SJCRH30 (cell line): ENCODE data around the gene ABHD16B. TPM values are rescaled to one million over a fixed set of nuclear protein-coding genes. Genes with fewer than 3 reads are reported as not detected.
"Not testable (repeated sequence)": the region's sequence is repeated elsewhere in the genome, so short reads cannot be mapped to it uniquely, and the experiment has no call there.

Experiments
- DNase-seq, 2 experiments: peaks; one replicate each; pipeline ENCODE4 v3.0.0-alpha.2; 2015 to 2020
- H3K27ac ChIP-seq: fragments of 250-450 bp; sonication (Bioruptor Pico); 2 replicates; pipeline ENCODE4 v1.5.1; 2020; ENCODE audit warnings: mild to moderate bottlenecking, moderate library complexity
- H3K27me3 ChIP-seq: fragments of 250-450 bp; sonication (Bioruptor Pico); 2 replicates; pipeline ENCODE4 v1.5.1; 2020; ENCODE audit warnings: mild to moderate bottlenecking, moderate library complexity
- H3K36me3 ChIP-seq: fragments of 250-450 bp; sonication (Bioruptor Pico); 2 replicates; pipeline ENCODE4 v1.5.1; 2020; ENCODE audit warnings: mild to moderate bottlenecking, moderate library complexity
- H3K4me1 ChIP-seq: fragments of 250-450 bp; sonication (Bioruptor Pico); 2 replicates; pipeline ENCODE4 v1.5.1; 2020; ENCODE audit warnings: mild to moderate bottlenecking, moderate library complexity
- H3K4me3 ChIP-seq: fragments of 250-450 bp; sonication (Bioruptor Pico); 2 replicates; pipeline ENCODE4 v1.5.1; 2020; ENCODE audit warnings: mild to moderate bottlenecking, moderate library complexity
- H3K9me3 ChIP-seq: fragments of 250-450 bp; sonication (Bioruptor Pico); replicated peaks from 2 replicates; pipeline ENCODE4 v1.5.1; 2020; ENCODE audit warnings: mild to moderate bottlenecking, moderate library complexity
- total RNA-seq: library from RNA; depleted of rRNA; stranded (reverse); fragments of >200 nt; shearing (Covaris generic); gene quantifications from 2 replicates; pipeline ENCODE4 v1.2.3, GENCODE V29; 2014

ABHD16B gene
- total RNA-seq, 1 experiment from 2014 or later = not detected

DNA sequence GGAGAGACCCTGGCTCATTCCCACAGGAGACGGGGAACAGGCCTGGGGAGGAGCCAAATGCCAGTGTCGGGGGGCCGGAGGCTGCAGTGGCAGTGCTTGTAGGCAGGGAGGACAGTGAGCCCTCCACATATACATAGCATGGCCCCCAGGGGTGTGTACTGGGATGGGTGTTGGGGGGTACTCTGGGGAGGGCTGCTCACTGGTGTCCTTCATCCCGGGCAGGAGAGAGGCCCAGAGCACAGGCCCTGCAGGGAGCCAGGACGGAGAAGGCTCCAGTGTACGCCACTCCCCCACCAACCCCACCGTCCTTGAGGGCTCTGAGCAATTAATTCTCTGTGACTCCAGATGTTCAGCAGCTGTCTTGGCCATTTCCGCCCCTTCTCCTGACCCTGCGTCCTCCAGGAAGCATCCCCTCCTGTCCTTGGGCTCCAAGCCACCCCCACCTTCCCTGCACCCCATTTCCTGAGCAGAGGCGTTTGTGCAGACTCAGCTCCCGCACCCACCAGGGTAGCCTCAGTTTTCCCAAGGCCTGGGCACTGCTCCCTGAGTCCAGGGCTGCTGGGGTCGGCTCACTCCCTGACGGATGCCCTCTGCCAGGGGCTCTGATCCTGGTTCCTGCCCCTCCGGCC lies 3.4 kb upstream of the ABHD16B start:
- Histone ChIP-seq H3K4me3 (peak overlapping the region; percentile 31), H3K27me3 (no peaks in the 10 kb centered on the region), H3K36me3 (no peaks in the 10 kb centered on the region), H3K9me3 (no peaks in the 10 kb centered on the region), H3K4me1 (peaks cover 25% of the 10 kb centered on the region), H3K27ac (peak overlapping the region; percentile 23; the same call in 1 of the 2 replicates)
- DNase-seq = peak; percentile 51 to 62

DNA sequence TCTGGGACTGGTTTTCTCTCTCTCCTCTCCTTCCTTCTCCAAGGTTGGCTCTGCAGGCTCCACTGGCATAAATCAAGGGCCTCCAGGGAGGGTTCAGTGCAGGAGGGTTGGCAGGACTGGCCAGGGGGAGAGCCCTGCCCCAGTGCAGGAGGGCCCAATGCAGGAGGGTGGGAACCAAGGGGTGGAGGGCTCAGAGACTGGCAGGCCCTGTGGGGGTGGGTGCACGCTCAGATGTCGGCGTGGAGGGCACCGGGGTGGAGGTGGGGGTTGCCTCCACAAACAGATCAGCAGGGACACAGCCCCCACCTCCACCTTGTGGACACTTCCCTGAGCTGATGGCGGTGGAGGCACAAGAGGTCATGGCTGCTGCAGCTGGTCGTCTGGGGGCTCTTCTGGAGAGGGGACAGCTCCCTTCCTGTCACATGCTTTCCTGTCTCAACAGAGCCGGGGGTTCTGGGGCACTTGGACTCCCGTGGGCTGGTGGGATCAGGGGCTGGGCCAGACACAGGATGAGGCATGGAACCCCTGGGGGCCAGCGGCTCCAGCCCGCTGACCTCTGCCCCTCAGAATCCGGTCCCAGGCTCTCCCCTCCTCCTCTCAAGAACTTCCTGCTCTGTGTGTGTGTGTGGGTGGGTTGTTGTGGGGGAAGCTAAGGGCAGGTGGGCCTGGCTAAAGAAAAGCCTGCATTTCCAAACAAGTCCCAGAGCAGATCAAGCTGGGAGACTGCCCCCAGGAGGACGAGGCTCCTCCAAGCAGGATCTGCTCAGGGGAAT lies 2.7 kb upstream of the ABHD16B start:
- peak overlapping the region; percentile 23; the same call in 1 of the 2 replicates for H3K27ac ChIP-seq
- DNase-seq = peak; percentile 77 to 83

DNA sequence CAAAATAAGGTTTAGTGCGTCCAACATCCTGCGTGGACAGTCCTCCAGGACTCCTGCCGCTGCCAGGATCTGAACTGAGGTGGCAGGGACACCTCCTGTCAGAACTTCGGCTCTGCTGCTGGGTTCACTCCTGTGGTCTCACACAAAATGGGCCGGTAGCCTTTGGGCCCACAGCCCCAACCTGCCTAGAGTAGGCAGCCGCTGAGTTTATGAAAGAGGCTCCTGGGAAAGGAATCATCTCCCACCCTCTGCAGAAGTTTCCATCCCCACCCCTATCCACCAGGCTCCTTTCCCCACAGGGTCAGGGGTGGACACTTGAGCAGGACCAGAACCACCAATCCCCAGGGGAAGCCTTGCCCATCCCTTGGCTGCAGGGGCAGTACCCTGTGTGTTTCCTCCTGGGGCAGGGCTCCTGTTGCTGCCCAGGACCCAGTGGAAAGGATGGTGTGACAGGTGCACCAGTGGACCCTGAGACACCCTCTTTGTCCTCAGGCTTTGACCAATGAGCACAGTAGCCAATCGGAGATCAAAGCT lies 2.1 kb upstream of the ABHD16B start:
- no peaks in the 10 kb centered on the region for H3K36me3 ChIP-seq
- no peaks in the 10 kb centered on the region for H3K27me3 ChIP-seq
- H3K9me3 ChIP-seq = no peaks in the 10 kb centered on the region
- H3K27ac ChIP-seq = no peak overlapping the region
- H3K4me1 ChIP-seq = peaks cover 21% of the 10 kb centered on the region
- no peak for DNase-seq
- H3K4me3 ChIP-seq = no peak overlapping the region; the same call in 1 of the 2 replicates

More for the DNA sequence above, 2.7 kb upstream of the ABHD16B start:
- peak overlapping the region; percentile 31 for H3K4me3 ChIP-seq
- no peaks in the 10 kb centered on the region for H3K9me3 ChIP-seq
- H3K27me3 ChIP-seq = no peaks in the 10 kb centered on the region
- no peaks in the 10 kb centered on the region for H3K36me3 ChIP-seq
- peaks cover 25% of the 10 kb centered on the region for H3K4me1 ChIP-seq

DNA sequence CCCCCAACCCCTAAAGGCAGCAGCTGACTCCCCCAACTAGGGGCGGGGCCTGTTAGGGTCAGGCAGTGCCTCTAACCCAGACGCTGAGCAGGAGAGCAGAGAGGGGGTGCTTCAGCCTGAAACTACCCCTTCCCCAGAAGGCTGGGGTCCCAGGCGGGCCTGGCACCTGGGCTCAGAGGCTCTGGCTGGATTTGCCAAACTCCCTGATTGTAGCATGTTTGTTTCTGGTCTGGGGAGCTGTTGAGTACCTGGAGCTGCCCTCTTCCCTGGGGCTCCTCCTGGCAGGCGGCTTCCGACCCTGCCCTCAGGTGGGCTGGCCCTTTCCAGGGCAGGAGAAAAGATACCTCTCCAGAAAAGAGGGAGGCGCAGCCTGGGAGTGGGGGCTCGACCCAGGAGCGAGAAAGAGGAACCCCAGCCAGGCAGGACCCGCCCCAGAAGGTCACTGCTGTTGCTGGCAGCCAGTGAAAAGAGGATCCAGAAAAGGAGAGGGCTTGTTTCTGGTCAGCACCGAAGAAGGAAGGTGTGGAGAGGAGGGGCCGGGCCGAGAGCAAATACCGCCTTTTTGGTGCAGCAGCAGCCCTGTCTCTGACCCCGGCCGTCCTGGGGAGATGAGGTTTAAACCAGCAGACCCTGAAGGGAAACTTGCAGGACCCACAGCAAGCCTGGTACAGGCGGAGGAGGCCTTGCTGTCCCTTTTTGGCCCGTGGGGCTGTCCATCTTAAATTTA lies 810 bp upstream of the ABHD16B start:
- peaks cover 16% of the 10 kb centered on the region for H3K4me1 ChIP-seq

DNA sequence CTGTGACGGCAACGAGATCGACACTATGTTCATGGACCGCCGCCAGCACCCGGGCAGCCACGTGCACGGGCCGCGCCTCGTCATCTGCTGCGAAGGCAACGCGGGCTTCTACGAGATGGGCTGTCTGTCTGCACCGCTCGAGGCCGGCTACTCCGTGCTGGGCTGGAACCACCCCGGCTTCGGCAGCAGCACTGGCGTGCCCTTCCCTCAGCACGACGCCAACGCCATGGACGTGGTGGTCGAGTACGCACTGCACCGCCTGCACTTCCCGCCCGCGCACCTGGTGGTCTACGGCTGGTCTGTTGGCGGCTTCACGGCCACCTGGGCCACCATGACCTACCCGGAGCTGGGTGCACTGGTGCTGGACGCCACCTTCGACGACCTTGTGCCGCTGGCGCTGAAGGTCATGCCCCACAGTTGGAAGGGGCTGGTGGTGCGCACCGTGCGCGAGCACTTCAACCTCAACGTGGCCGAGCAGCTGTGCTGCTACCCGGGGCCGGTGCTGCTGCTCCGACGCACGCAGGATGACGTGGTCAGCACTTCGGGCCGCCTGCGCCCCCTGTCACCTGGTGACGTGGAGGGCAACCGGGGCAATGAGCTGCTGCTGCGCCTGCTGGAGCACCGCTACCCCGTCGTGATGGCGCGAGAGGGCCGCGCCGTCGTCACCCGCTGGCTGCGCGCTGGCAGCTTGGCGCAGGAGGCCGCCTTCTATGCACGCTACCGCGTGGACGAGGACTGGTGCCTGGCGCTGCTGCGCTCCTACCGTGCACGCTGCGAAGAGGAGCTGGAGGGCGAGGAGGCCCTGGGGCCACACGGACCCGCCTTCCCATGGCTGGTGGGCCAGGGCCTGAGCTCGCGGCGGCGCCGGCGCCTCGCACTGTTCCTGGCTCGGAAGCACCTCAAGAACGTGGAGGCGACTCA lies 943 bp downstream of the ABHD16B start:
- H3K27me3 ChIP-seq = no peaks in the 10 kb centered on the region
- no peaks in the 10 kb centered on the region for H3K9me3 ChIP-seq
- H3K4me3 ChIP-seq = no peak overlapping the region
- no peak overlapping the region for H3K27ac ChIP-seq
- no peak for DNase-seq
- no peaks in the 10 kb centered on the region for H3K36me3 ChIP-seq
- peaks cover 17% of the 10 kb centered on the region for H3K4me1 ChIP-seq

More for the DNA sequence above, 810 bp upstream of the ABHD16B start:
- no peaks in the 10 kb centered on the region for H3K27me3 ChIP-seq
- H3K4me3 ChIP-seq = no peak overlapping the region
- H3K9me3 ChIP-seq = no peaks in the 10 kb centered on the region
- H3K36me3 ChIP-seq = no peaks in the 10 kb centered on the region
- no peak overlapping the region for H3K27ac ChIP-seq
- DNase-seq = no peak

DNA sequence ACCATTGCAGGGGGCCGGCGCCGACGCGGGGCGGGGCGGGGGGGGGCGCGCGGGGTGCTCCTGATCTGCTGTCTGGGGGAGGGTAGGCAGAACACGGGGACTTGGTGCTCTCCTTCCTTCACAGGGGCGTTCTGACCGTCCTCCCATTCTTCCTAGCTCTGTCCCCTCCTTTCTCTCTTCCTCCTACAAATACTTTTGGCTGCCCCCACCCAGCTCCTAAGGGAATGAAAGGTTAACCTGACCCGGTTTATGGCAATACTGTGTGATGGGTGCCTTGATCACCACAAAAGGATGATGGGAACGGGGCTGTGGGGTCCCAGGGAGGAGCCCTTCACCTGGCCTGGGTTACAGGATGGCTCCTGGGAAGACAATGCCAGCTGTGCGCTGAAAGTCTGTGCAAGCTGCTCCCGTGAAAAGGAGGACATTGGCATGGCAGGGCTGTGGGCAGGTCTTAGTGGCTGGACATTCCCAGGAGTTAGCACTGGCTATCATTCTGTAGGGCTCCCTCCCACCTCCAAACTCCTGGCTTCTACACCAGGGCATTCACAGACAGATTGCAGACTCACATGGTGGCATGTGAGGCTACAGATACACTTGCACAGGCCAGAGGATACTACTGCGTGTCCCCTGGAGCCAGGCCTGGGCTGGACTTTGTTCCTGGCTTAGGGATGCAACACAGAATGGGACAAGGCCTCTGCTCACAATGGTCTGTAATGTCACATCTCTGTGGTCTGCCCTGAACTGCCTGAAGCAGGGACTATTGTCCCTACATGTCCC lies 1.9 kb downstream of the ABHD16B start:
- H3K4me1 ChIP-seq = peaks cover 9% of the 10 kb centered on the region
- no peaks in the 10 kb centered on the region for H3K27me3 ChIP-seq
- no peak for DNase-seq
- H3K27ac ChIP-seq = no peak overlapping the region
- H3K9me3 ChIP-seq = no peaks in the 10 kb centered on the region
- H3K36me3 ChIP-seq = no peaks in the 10 kb centered on the region
- no peak overlapping the region for H3K4me3 ChIP-seq

DNA sequence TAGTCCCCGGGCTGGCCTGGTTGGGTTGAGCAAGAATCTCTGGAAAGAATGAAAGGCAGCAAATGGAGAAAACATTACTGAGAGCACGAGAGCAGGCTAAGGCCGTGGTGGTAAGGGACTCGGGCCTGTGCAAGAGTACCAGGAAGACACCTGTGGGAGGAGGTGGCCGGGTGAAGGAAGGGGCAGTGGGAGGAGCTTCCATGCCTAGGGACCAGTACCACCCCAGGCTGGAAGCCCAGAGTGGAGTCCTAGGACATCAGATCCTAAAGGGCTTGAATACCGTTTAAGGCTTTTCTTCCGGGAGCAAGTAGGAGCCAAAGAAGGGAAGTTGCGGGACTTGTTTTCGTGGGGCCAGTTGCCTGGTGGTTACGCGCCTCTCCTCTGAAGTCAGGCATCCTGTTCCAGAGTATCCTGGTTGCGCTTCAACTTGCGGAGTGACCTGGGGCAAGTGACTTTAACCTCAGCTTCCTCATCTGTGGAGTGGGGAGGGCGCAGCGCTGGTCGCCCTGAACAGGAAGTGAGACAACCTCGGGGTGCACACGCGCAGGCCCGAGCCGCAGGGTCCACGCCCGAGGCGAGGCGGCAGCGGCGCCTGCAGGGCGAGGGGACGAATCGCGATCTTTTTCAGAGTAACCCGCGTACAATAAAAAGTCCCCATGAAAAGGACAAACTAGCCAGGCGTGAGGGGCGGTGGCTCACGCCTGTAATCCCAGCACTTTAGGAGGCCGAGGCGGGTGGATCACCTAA lies 2.7 kb downstream of the ABHD16B start:
- Histone ChIP-seq H3K27ac (peak overlapping the region; percentile 62), H3K9me3 (no peaks in the 10 kb centered on the region), H3K4me3 (peak overlapping the region; percentile 80), H3K36me3 (peaks cover under 1% of the 10 kb centered on the region; the same call in 1 of the 2 replicates), H3K4me1 (peaks cover 3% of the 10 kb centered on the region), H3K27me3 (no peaks in the 10 kb centered on the region)
- DNase-seq = no peak

DNA sequence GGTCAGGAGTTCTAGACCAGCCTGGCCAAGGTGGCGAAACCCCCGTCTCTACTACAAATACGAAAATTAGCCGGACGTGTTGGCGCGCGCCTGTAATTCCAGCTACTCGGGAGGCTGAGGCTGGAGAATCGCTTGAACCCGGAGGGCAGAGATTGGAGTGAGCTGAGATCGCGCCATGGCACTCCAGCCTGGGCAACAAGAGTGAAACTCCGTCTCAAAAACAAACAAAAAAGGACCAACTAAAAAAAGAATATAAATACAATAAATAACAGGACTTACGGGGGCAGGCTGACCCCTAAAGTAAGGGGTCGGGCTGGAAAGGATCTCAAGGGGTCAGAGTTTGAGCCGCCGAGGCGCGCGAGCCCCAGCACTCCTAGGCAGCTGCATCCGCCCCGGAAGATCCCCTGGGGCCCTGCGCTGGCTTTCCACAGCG lies 3.3 kb downstream of the ABHD16B start:
- DNase-seq = no peak
- peak overlapping the region; percentile 62 for H3K27ac ChIP-seq
- peaks cover 7% of the 10 kb centered on the region; the same call in 1 of the 2 replicates for H3K36me3 ChIP-seq
- peaks cover 3% of the 10 kb centered on the region for H3K4me1 ChIP-seq
- H3K9me3 ChIP-seq = no peaks in the 10 kb centered on the region
- H3K4me3 ChIP-seq = peak overlapping the region; percentile 80
- no peaks in the 10 kb centered on the region for H3K27me3 ChIP-seq

DNA sequence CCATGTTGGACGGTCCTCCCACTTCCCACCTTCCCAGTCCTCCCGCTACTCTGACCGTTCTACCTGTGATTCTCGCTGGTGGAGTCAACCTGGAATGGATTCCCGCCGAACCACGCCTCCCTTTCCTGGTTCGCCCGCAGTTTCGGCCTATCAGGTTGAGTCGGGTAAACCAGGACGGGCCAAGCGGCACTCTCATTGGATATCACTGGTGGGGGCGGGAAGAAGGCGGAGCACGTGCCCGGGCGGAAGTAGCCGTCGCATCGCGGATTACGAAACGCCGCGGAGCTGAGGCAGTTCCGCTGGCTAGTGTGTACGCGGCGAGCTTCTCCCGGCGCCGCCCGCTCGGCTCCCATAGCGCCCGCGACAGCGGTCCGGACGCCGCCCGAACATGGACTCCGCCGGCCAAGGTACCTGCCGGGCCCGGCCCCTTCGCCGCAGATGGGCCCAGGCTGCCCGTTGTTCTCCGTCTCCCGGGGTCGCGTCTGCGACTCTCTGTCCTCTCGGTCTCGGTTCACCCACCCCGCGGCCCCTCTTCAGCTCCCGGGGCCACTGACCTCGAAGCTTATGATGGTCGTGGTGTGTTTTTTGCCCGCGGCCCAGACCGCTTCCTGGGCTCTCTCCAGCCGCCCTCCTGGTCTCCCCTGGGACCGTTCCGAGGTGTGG lies 3.8 kb downstream of the ABHD16B start, which contains the start of gene TPD52L2:
Gene TPD52L2 (plus strand): TSS at position 293 of the 663 bp plus-strand sequence. CDS start 96 bp downstream, at position 389.
- Histone ChIP-seq H3K4me3 (peak within 1 kb of the TSS; percentile 80), H3K36me3 (peaks cover 11% of the 10 kb centered on the region; the same call in 1 of the 2 replicates), H3K4me1 (peaks cover 3% of the 10 kb centered on the region), H3K27ac (peak within 1 kb of the TSS; percentile 62), H3K9me3 (no peaks in the 10 kb centered on the region), H3K27me3 (no peaks in the 10 kb centered on the region)
- DNase-seq = peak; percentile 100

DNA sequence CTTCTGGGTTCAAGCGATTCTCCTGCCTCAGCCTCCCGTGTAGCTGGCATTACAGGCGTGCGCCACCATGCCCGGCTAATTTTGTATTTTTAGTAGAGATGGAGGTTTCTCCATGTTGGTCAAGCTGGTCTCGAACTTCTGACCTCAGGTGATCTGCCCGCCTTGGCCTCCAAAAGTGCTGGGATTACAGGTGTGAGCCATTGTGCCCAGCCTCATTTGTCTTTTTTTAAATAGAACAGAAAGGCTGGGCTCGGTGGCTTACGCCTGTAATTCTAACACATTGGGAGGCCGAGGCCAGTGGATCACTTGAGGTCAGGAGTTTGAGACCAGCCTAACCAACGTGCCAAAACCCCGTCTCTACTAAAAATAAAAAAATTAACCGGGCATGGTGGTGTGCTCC lies 5.7 kb downstream of the ABHD16B start:
- peaks cover 25% of the 10 kb centered on the region for H3K36me3 ChIP-seq
- H3K9me3 ChIP-seq, H3K4me1 ChIP-seq, DNase-seq, H3K27me3 ChIP-seq, H3K27ac ChIP-seq, H3K4me3 ChIP-seq: not testable (repeated sequence)

DNA sequence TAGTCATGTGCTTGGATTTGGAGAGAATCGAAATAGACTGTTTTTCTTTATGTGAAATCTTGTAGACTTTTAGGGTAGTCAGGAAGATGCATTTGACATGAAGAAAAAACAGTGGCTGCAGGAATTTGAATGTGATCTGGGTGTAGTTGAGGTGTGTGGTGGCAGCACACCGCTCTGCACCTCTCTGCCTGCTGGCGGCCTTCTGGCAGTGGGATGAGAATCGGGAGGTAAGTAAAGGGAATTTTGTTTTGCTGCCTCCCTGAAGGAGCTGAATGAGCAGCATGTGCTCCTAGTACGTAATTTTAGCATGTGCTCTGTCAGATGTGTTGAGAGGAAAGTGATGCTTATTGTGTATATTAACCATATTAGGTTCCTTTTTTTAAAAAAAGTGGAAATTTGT lies 7.0 kb downstream of the ABHD16B start:
- Histone ChIP-seq H3K27me3 (no peaks in the 10 kb centered on the region), H3K4me3 (no peak overlapping the region), H3K9me3 (no peaks in the 10 kb centered on the region), H3K4me1 (peaks cover 3% of the 10 kb centered on the region), H3K36me3 (peaks cover 36% of the 10 kb centered on the region), H3K27ac (no peak overlapping the region)
- DNase-seq = no peak

DNA sequence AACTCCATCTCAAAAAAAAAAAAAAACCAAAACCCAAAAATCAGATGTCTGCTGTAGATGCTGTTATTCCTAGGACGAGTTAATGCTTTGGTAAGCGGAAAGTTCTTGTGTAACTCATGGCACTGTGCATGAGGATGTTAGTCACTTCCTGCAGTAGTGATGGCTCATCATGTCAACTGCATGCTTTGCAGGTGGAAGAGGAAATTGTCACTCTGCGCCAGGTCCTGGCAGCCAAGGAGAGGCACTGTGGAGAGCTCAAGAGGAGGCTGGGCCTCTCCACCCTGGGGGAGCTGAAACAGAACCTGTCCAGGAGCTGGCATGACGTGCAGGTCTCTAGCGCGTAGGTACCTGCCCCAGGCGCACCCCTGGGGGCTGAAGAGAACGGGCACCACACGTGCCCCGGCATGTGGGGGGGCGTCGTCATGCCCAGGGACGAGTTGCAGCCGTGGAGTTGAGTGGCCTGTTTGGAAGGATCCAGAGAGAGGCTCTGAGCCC lies 12.2 kb downstream of the ABHD16B start:
- peaks cover 11% of the 10 kb centered on the region for H3K4me1 ChIP-seq
- DNase-seq = no peak
- no peaks in the 10 kb centered on the region for H3K27me3 ChIP-seq
- no peaks in the 10 kb centered on the region for H3K9me3 ChIP-seq
- no peak overlapping the region for H3K4me3 ChIP-seq
- H3K27ac ChIP-seq = no peak overlapping the region
- peaks cover 67% of the 10 kb centered on the region for H3K36me3 ChIP-seq
